HTR-8/SVneo (cell line): ENCODE data around the gene SMIM10L2A.
A peak's percentile ranks its signal among the peaks of the same experiment; 100 is the strongest.
"Not testable (repeated sequence)": the region's sequence is repeated elsewhere in the genome, so short reads cannot be mapped to it uniquely, and the experiment has no call there.

Experiments used
- DNase-seq: peaks from one replicate; pipeline ENCODE4 v3.0.0; 2011; ENCODE audit warnings: low spot score, mixed read lengths; ENCODE audit not compliant: insufficient read length
- FAIRE-seq: peaks from 2 replicates; lab custom pipeline; 2011; peaks lifted over from hg19 to GRCh38; lab: Jason Lieb, UNC

SMIM10L2A gene

GRCh38 chrX:135449637-135450550 is 28.1 kb downstream of the SMIM10L2A start:
- FAIRE-seq (no peak), DNase-seq (no peak)

- DNase-seq: no peak
- FAIRE-seq: no peak
Observed at GRCh38 chrX:135453381-135453780, 31.6 kb downstream of the SMIM10L2A start.

- DNase-seq (no peak), FAIRE-seq (no peak)
Observed at GRCh38 chrX:135454816-135455215, 33.1 kb downstream of the SMIM10L2A start.

- not testable (repeated sequence) for DNase-seq, FAIRE-seq
Observed at GRCh38 chrX:135461756-135462155, 40.0 kb downstream of the SMIM10L2A start.

- FAIRE-seq (no peak), DNase-seq (no peak)
Observed at GRCh38 chrX:135463937-135464336, 42.2 kb downstream of the SMIM10L2A start.

- no peak for DNase-seq
- no peak for FAIRE-seq
Observed at GRCh38 chrX:135476378-135476777, 54.6 kb downstream of the SMIM10L2A start.

GRCh38 chrX:135477576-135477975 is 55.8 kb downstream of the SMIM10L2A start:
- no peak for FAIRE-seq
- peak; percentile 3 for DNase-seq
